B cell (primary cell): ENCODE results near the gene SYNE1.

Experiments
- EZH2 ChIP-seq: IDR thresholded peaks from 2 replicates; pipeline ENCODE4 v1.6.1; 2012; ENCODE audit warnings: borderline replicate concordance, low read depth, mild to moderate bottlenecking, moderate library complexity, low read length; ENCODE audit not compliant: insufficient read depth, poor library complexity, severe bottlenecking
- TF ChIP-seq, protein P1 (sequence below): fragments of 200-600 bp; IDR thresholded peaks from one replicate; pipeline ENCODE4 v1.8.0; 2022; ENCODE audit warnings: antibody characterized with exemption, mild to moderate bottlenecking

DNA sequence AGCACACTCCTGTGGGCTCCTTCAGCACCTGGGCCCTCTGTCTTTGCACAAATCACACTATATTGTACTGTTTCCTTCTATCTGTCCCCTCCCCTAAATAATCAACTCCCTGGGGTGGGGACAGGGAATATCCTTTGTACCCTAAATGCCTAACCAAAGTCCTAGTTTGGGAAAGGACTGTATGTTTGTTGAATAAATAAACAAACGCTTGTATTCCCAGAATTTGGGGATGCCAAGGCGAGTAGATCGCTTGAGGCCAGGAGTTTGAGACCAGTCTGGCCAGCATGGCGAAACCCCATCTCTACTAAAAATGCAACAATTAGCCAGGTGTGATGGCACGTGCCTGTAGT lies 322.7 kb downstream of the SYNE1 start:
- TF ChIP-seq, protein P1, sequence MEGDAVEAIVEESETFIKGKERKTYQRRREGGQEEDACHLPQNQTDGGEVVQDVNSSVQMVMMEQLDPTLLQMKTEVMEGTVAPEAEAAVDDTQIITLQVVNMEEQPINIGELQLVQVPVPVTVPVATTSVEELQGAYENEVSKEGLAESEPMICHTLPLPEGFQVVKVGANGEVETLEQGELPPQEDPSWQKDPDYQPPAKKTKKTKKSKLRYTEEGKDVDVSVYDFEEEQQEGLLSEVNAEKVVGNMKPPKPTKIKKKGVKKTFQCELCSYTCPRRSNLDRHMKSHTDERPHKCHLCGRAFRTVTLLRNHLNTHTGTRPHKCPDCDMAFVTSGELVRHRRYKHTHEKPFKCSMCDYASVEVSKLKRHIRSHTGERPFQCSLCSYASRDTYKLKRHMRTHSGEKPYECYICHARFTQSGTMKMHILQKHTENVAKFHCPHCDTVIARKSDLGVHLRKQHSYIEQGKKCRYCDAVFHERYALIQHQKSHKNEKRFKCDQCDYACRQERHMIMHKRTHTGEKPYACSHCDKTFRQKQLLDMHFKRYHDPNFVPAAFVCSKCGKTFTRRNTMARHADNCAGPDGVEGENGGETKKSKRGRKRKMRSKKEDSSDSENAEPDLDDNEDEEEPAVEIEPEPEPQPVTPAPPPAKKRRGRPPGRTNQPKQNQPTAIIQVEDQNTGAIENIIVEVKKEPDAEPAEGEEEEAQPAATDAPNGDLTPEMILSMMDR, result no peak
- no peak for TF ChIP-seq EZH2
